C4-2B (cell line): ENCODE measurements around the gene NDUFB7.

Experiments
- H3K27ac ChIP-seq: fragments of 450-650 bp; 2 replicates; pipeline ENCODE4 v1.5.1; 2017
- ZFX ChIP-seq: fragments of 450-650 bp; IDR thresholded peaks from 2 replicates; pipeline ENCODE4 v1.6.1; 2017
- TF ChIP-seq, protein P1 (sequence below): fragments of 450-650 bp; conservative IDR thresholded peaks from 2 replicates; pipeline ENCODE4 v1.5.1; 2017; ENCODE audit warnings: mild to moderate bottlenecking

The NDUFB7 gene

DNA sequence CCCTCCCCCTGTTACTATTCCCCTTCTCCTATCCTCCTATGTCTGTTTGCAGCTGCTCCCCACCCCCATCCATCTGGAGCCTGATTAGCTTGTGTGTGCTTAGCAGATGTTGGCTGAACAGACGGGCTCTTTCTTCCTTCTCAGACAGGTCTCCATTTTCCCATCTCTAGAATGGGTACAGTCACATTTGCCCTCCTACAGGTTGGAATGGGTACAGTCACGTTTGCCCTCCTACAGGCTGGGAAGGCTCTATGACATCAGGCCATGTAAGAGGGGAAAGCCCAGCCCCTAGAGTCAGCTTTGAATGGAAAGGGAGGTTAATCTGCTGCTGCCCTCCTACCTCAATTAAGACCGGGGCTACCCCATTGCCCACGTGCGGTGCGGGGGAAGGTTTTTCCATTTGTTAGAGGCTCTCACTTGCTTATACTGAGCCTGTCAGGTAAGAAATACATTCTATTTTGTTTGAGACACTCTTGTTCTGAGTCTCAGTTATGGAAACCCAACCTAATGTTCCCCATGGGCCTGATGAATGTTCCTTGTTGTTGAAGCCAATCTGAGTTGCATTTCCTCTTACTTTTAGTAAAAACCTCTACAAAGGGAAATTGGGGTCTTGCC lies 8.9 kb upstream of the NDUFB7 start:
- H3K27ac ChIP-seq: no peak overlapping the region
- TF ChIP-seq ZFX: no peak

DNA sequence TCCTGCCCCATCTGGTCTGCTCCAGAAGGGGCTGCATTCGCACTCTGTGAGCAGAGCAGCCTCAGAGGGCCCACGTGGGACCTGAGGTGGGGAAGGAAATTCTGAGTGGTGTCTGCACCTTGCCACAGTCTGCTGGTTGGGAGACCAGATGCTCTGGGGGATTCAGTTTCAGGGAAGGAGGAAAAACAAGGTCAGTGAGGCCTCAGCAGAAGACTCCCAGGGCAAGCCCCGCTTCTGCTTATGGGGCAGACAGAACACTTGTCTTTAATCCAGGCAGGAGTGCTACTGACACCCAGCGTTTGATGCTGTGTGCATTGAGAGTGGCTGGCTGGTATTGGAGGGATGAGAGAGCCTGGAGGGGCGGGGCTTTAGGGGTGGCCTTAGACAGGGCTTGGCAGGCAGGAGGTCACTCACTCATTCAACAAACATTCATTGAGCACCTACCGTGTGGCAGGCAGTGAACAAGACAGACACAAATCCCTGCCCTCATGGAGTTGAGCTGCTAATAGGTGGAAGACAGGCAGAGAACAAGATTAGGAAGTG lies 6.1 kb upstream of the NDUFB7 start:
- no peak overlapping the region for H3K27ac ChIP-seq
- TF ChIP-seq, protein P1, sequence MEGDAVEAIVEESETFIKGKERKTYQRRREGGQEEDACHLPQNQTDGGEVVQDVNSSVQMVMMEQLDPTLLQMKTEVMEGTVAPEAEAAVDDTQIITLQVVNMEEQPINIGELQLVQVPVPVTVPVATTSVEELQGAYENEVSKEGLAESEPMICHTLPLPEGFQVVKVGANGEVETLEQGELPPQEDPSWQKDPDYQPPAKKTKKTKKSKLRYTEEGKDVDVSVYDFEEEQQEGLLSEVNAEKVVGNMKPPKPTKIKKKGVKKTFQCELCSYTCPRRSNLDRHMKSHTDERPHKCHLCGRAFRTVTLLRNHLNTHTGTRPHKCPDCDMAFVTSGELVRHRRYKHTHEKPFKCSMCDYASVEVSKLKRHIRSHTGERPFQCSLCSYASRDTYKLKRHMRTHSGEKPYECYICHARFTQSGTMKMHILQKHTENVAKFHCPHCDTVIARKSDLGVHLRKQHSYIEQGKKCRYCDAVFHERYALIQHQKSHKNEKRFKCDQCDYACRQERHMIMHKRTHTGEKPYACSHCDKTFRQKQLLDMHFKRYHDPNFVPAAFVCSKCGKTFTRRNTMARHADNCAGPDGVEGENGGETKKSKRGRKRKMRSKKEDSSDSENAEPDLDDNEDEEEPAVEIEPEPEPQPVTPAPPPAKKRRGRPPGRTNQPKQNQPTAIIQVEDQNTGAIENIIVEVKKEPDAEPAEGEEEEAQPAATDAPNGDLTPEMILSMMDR: no peak
- TF ChIP-seq ZFX: no peak

DNA sequence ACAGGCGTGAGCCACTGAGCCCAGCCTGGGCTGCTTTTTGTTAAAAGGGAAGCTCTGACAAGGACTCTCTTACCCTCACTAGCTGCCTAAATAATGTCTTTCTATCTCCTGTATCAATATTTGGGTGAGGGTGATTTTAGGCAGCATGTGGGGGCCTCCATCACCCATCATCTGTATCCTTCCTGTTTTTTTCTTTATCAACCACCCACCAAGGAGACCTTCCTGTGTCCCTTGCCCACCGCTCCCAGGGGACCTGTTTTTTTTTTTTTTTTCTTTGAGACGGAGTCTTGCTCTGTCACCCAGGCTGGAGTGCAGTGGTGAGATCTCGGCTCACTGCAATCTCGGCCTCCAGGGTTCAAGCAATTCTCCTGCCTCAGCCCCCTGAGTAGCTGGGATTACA lies 5.4 kb upstream of the NDUFB7 start:
- TF ChIP-seq, protein P1: no peak
- H3K27ac ChIP-seq: no peak overlapping the region

DNA sequence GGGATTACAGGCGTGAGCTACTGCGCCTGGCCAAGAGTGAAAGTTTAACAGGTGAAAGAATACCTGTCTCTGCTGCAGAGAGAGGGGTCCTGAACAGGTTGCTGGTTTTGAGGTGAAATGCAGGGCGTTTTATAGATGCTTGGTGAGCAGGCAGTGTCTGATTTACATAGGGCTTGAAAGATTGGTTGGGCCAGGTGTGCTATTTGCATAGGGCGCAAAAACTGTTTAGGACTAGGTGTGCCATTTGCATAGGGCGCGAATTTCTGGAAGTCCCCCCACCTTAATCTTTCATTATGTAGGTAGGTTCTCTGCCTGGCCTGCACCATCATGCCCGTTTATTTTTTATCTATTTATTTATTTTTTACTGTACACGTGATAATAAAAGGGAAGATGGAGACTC lies 4.5 kb upstream of the NDUFB7 start:
- no peak overlapping the region for H3K27ac ChIP-seq
- TF ChIP-seq, protein P1: no peak
- no peak for TF ChIP-seq ZFX

DNA sequence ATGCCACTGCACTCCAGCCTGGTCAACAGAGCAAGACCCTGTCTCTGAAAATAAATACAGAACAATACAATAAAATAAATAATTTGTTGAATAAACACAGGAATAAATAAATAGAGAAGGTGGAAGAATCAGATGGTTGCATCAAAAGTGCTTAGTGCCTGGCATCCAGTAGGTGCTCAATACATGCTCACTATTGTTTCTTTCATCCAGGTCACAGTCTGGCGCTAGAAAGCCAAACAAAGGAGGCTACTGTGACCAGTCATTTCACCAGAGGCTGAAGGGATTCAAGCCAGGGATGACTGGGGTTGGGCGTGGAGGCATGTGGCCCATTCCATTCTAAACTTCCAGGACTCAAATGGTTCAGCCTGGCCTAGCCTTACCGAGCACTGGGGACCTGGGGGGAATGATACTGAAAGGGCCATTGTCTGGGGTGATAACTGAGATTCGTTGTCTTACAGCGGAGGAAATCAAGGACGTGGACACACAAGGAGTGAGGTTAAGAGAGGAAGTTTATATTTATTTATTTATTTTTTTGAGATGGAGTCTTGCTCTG lies 3.6 kb upstream of the NDUFB7 start:
- TF ChIP-seq ZFX: no peak
- TF ChIP-seq, protein P1: no peak

DNA sequence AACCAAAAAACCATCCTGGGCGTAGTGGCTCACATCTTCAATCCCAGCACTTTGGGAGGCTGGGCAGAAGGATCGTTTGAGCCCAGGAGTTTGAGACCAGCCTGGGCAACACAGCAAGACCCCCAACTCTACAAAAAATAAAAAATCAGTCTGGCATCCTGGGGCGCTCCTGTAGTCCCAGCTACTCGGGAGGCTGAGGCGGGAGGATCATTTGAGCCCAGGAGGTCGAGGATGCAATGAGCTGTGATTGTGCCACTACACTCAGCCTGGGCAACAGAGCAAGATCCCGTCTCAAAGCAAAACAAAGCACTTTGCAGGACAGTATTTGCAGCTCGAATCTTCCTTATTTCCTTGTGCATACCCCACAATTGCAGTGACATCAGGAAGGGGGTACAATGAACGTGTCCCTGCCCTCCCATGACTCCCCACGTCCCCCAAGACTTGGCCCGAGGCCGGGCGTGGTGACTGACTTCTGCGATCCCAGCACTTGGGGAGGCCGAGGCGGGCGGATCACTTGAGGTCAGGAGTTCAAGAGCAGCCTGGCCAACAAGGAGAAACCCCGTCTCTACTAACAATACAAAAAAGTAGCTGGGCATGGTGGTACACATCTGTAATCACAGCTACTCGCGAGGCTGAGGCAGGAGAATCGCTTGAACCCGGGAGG lies 870 bp downstream of the NDUFB7 start:
- H3K27ac ChIP-seq: peak overlapping the region; percentile 95
- no peak for TF ChIP-seq ZFX
- TF ChIP-seq, protein P1: no peak

More for the DNA sequence above, 3.6 kb upstream of the NDUFB7 start:
- H3K27ac ChIP-seq: no peak overlapping the region

DNA sequence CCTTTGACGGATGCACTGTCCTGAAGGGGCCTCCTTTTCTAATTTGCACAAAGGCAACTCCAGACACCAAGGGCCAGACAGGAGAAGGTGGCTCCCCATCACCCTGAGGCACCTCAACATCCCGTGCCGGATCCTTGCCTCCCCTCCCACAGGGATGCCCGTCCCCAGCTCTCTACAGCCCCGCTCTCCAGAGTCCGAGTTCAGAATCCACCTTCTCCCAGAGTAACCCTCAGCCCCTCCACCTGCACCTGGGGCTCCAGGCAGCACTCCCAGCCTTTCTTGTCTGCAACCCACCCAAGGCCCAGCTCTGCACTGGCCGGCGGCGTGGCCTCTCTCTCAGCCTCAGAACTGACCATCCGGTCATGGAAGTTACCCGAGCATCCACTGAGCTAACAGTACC lies 4.8 kb downstream of the NDUFB7 start:
- no peak for TF ChIP-seq ZFX
- TF ChIP-seq, protein P1: no peak
- H3K27ac ChIP-seq: no peak overlapping the region
